WTC11 (cell line): ENCODE data around the gene PDZRN3.

Experiments
- ATF1 ChIP-seq: sonication (generic); formaldehyde crosslinking; IDR thresholded peaks from 2 replicates; pipeline ENCODE4 v1.8.1; 2023; ENCODE audit warnings: mild to moderate bottlenecking, moderate library complexity, missing genetic modification reagents
- ESRRA ChIP-seq: sonication (generic); formaldehyde crosslinking; IDR thresholded peaks from 2 replicates; pipeline ENCODE4 v1.8.1; 2022; ENCODE audit warnings: mild to moderate bottlenecking, missing genetic modification reagents, borderline replicate concordance
- FOXJ3 ChIP-seq: sonication (generic); formaldehyde crosslinking; IDR thresholded peaks from 2 replicates; pipeline ENCODE4 v1.9.0; 2021; ENCODE audit warnings: missing genetic modification reagents, mild to moderate bottlenecking, borderline replicate concordance
- FOXP1 ChIP-seq: sonication (generic); formaldehyde crosslinking; IDR thresholded peaks from 2 replicates; pipeline ENCODE4 v1.8.0; 2022; ENCODE audit warnings: missing genetic modification reagents, mild to moderate bottlenecking, moderate library complexity, borderline replicate concordance
- HMGA2 ChIP-seq: fragments of 250-450 bp; sonication (Bioruptor Pico); IDR thresholded peaks from 2 replicates; pipeline ENCODE4 v1.4.0; 2021; ENCODE audit warnings: mild to moderate bottlenecking, moderate library complexity
- TEAD4 ChIP-seq: sonication (generic); formaldehyde crosslinking; IDR thresholded peaks from 2 replicates; pipeline ENCODE4 v1.8.0; 2022; ENCODE audit warnings: mild to moderate bottlenecking, missing genetic modification reagents
- TF ChIP-seq, protein P1 (sequence below): fragments of 200-600 bp; IDR thresholded peaks from 2 replicates; pipeline ENCODE4 v1.8.0; 2022; ENCODE audit warnings: antibody characterized with exemption
- TF ChIP-seq, protein P2 (sequence below): sonication (generic); formaldehyde crosslinking; IDR thresholded peaks from 2 replicates; pipeline ENCODE4 v1.8.0; 2023; ENCODE audit warnings: mild to moderate bottlenecking, missing genetic modification reagents

DNA sequence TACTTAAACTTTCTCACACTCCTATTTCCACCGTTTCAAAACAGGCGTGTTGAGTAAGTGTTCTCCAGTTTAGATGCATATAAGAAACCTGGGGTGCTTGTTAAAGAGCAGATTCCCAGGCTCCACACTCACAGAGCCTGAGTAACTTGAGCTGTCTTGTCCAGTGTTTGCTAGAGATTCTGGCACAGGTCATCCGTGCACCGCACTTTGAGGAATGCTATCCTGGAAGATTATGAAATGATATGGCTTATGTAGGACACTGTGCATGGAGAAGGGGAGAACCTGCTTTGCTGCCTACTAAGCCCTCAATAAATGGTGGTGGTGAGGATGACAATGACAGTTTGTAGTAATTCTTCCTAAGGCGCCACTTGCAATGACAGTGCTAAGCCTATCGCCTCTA lies 273.7 kb downstream of the PDZRN3 start:
- TF ChIP-seq, protein P1, sequence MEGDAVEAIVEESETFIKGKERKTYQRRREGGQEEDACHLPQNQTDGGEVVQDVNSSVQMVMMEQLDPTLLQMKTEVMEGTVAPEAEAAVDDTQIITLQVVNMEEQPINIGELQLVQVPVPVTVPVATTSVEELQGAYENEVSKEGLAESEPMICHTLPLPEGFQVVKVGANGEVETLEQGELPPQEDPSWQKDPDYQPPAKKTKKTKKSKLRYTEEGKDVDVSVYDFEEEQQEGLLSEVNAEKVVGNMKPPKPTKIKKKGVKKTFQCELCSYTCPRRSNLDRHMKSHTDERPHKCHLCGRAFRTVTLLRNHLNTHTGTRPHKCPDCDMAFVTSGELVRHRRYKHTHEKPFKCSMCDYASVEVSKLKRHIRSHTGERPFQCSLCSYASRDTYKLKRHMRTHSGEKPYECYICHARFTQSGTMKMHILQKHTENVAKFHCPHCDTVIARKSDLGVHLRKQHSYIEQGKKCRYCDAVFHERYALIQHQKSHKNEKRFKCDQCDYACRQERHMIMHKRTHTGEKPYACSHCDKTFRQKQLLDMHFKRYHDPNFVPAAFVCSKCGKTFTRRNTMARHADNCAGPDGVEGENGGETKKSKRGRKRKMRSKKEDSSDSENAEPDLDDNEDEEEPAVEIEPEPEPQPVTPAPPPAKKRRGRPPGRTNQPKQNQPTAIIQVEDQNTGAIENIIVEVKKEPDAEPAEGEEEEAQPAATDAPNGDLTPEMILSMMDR = no peak
- no peak for TF ChIP-seq ESRRA (CRISPR knock-in tag)
- TF ChIP-seq TEAD4 (CRISPR knock-in tag) = no peak
- no peak for TF ChIP-seq HMGA2 (CRISPR knock-in tag)
- no peak for TF ChIP-seq ATF1 (CRISPR knock-in tag)
- TF ChIP-seq FOXP1 = no peak
- no peak for TF ChIP-seq FOXJ3 (CRISPR knock-in tag)
- TF ChIP-seq, protein P2, sequence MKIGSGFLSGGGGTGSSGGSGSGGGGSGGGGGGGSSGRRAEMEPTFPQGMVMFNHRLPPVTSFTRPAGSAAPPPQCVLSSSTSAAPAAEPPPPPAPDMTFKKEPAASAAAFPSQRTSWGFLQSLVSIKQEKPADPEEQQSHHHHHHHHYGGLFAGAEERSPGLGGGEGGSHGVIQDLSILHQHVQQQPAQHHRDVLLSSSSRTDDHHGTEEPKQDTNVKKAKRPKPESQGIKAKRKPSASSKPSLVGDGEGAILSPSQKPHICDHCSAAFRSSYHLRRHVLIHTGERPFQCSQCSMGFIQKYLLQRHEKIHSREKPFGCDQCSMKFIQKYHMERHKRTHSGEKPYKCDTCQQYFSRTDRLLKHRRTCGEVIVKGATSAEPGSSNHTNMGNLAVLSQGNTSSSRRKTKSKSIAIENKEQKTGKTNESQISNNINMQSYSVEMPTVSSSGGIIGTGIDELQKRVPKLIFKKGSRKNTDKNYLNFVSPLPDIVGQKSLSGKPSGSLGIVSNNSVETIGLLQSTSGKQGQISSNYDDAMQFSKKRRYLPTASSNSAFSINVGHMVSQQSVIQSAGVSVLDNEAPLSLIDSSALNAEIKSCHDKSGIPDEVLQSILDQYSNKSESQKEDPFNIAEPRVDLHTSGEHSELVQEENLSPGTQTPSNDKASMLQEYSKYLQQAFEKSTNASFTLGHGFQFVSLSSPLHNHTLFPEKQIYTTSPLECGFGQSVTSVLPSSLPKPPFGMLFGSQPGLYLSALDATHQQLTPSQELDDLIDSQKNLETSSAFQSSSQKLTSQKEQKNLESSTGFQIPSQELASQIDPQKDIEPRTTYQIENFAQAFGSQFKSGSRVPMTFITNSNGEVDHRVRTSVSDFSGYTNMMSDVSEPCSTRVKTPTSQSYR (CRISPR knock-in tag) = no peak
